A549 treated with AZD9567 at 1 μM for 4 hours (cell line): Measurements from ENCODE around the gene FHAD1. TPM values are rescaled to one million over a fixed set of nuclear protein-coding genes. Genes with fewer than 3 reads are reported as not detected.

Source experiments
- total RNA-seq: library from RNA; stranded (reverse); fragments of 200-300 nt; extraction: Qiagen RNA extraction; gene quantifications from 5 replicates; pipeline ENCODE4 v1.2.3, GENCODE V29; 2022; ENCODE audit not compliant: insufficient read depth

The FHAD1 gene
- 0.31 to 1.6 TPM (median 0.46 TPM) in 5 replicates for total RNA-seq

DNA sequence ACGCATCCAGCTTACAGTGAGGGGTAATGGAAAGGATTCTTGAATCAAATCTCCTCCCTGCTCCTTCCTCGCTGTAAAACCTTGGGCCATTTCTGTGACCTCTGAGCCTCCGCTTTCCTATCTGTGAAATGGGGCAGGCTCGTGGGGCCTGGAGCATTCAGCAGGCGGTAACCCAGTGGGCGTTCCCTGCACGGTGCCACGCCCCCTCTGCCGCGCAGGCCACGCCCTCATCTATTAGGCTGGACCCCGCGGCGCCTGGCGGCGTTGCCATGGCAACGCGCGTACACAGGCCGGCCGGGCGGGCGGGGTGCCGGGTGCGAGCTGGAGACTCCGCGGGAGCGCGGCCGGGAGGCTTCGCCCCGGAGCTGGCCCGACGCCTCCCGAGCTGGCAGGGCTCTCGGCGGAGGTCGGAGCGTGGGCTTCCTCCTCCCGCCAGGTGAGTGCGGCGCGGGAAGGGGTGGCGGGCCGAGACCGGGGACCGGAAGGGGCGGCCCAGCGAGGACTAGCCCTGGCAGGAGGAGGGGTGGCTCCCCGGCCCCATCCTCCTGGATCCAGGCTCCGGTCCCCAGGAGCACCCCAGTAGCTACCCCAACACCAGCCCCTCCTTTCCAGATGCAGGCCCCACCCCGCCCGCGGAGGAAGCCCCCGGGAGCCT, at the start of gene FHAD1:
Gene FHAD1, plus strand, starts transcription at position 264 of the 655 bp plus-strand sequence. CDS start 4,562 bp downstream, outside the sequence.

DNA sequence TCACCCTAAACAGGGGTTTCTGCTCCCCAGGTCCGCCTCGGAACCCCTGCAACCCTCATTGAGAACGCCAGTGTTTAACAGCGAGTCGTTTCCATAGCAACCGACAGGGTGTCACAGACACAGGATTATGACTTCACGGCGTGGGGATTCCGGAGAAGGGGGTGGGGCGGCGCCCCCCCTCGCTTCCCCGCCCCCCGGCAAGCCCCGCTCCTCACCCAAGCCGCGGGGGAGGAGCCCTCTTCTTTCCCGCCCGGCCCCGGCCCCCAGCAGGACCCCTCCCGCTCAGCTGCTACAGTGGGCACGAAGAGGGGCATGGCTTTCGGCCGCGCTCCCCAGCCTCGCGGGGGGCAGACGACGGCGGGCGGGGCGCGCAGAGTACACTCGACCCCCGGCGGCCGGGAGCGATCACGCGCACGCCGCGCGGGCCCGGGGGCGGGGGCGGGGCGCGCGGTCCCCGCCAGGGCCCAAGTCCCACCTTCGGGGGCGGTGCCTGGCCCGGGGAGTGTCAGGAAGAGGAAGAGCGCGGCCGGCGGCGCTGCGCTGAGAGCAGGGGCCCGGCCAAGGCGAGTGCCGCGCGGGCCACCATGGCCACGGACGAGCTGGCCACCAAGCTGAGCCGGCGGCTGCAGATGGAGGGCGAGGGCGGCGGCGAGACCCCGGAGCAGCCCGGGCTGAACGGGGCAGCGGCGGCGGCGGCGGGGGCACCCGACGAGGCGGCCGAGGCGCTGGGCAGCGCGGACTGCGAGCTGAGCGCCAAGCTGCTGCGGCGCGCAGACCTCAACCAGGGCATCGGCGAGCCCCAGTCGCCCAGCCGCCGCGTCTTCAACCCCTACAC, 162.6 kb downstream of the FHAD1 start, which contains the start of gene EFHD2:
Gene EFHD2, plus strand, starts transcription at position 501 of the 835 bp plus-strand sequence. Its CDS starts 84 bp downstream, at position 585.

Other genes with a start within 250 kb of the FHAD1 start
- 21.8 to 29.1 TPM (median 28.1 TPM) in 5 replicates for gene TMEM51, start 93.5 kb upstream of the FHAD1 start, total RNA-seq
- gene EFHD2, start 162.7 kb downstream of the FHAD1 start, total RNA-seq: 150 to 264 TPM (median 248 TPM) in 5 replicates
- gene CTRC, start 191.2 kb downstream of the FHAD1 start, total RNA-seq: 1.7 to 2.9 TPM (median 2.5 TPM) in 4 of 5 replicates, not detected in the other
- 0.13 TPM in 1 of 5 replicates, not detected in the others for gene CELA2A, start 209.5 kb downstream of the FHAD1 start, total RNA-seq
- 0.12 to 0.15 TPM (median 0.15 TPM) in 3 of 5 replicates, not detected in the others for gene CELA2B, start 228.9 kb downstream of the FHAD1 start, total RNA-seq